ENCODE results near the gene RAB9A. TPM values are rescaled to one million over a fixed set of nuclear protein-coding genes. Genes with fewer than 3 reads are reported as not detected.

The RAB9A gene
- total RNA-seq, 1 donor from 2014 or later: 27.2 TPM

Other genes with a start within 250 kb of the RAB9A start
- gene EGFL6, start 119.5 kb upstream of the RAB9A start, total RNA-seq: 1.6 TPM
- gene TCEANC, start 36.0 kb upstream of the RAB9A start, total RNA-seq: 10.9 TPM
- 15.7 TPM for gene TRAPPC2, start 45.5 kb downstream of the RAB9A start, total RNA-seq
- gene OFD1, start 45.6 kb downstream of the RAB9A start, total RNA-seq: 46.6 TPM
- 527 TPM for gene GPM6B, start 128.0 kb downstream of the RAB9A start, total RNA-seq

Measured in sciatic nerve (tissue), 1 donor.